HFFc6 (cell line): ENCODE measurements around the gene ATAD2B. TPM values are rescaled to one million over a fixed set of nuclear protein-coding genes. Genes with fewer than 3 reads are reported as not detected.

Experiments used
- DNase-seq: peaks from one replicate; pipeline ENCODE4 v3.0.0-alpha.2; 2018
- H3K27ac Mint-ChIP-seq: 2 replicates; pipeline ENCODE4 v1.8.0; 2020; ENCODE audit warnings: mild to moderate bottlenecking, mixed read lengths
- H3K27me3 Mint-ChIP-seq: 2 replicates; pipeline ENCODE4 v1.8.0; 2021; ENCODE audit warnings: mild to moderate bottlenecking, moderate library complexity, mixed read lengths; ENCODE audit not compliant: insufficient read depth
- H3K36me3 Mint-ChIP-seq: 2 replicates; pipeline ENCODE4 v1.8.0; 2021; ENCODE audit warnings: low read depth, mixed read lengths
- H3K4me1 Mint-ChIP-seq: 2 replicates; pipeline ENCODE4 v1.8.0; 2020; ENCODE audit warnings: low read depth, mixed read lengths
- H3K4me3 Mint-ChIP-seq: 2 replicates; pipeline ENCODE4 v1.8.0; 2020; ENCODE audit warnings: mild to moderate bottlenecking, moderate library complexity, mixed read lengths
- H3K9me3 Mint-ChIP-seq: 2 replicates; pipeline ENCODE4 v1.8.0; 2020; ENCODE audit warnings: mild to moderate bottlenecking, mixed read lengths
- total RNA-seq, 6 experiments: library from RNA; stranded (reverse); fragmentation: NEBNext Ultra II Directional; extraction: Animal tissue kit (Norgen Biotek cat#: 25700); gene quantifications; 2 replicates in 1 of 6; 3 replicates in 5 of 6; pipeline ENCODE4 v1.2.3, GENCODE V29; 2021
- TF ChIP-seq, protein P1 (sequence below): fragments of 200-600 bp; sonication (generic); IDR thresholded peaks from 2 replicates; pipeline ENCODE4 v1.5.0; 2021; ENCODE audit warnings: antibody characterized with exemption, mild to moderate bottlenecking

Gene ATAD2B
- total RNA-seq, 6 experiments from 2014 or later: 4.8 to 6.1 (median 4.9) TPM

DNA sequence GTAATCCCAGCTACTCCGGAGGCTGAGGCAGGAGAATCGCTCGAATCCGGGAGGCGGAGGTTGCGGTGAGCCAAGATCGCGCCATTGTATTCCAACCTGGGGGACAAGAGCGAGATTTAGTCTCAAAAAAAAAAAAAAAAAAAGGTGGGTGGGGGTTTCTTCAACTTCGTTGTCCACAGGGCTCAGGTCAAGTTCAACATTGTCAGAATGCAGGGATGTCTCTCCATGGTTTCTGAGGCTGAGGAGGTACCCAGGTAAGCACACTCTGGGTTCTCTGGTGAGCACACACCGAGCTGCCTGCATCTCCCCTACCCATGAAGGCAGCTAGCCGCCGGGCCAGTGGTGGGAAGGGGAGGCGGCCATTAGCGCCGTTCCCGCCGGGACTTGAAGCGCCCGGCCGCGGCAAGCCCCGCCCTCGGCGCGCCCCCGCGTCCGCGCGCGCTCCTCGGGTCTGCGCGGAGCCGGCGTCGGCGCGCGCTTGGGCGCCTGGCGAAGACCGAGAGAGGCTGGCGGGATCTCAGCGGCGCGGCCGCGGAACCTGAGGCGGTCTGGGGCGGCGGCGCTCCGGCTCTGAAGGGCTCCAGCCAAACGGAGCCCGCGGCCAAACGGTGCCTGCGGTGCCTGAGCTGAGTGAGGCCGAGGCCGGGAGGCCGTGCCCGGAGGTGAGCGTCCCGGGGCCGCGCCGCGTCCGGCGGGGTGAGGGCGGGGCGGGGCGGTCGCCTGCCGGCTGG, 13.2 kb upstream of the ATAD2B start, which contains the start of gene UBXN2A:
TSS of gene UBXN2A (plus strand) at position 477 of the 731 bp plus-strand sequence. CDS start 17,852 bp downstream, outside the sequence.
- Mint-ChIP-seq H3K4me3 (peak within 1 kb of the TSS; percentile 91), H3K4me1 (peaks cover 42% of the 10 kb centered on the region), H3K9me3 (no peaks in the 10 kb centered on the region), H3K27me3 (peaks cover 2% of the 10 kb centered on the region), H3K36me3 (peaks cover 7% of the 10 kb centered on the region), H3K27ac (peak within 1 kb of the TSS; percentile 82)
- peak; percentile 52 for DNase-seq
- TF ChIP-seq, protein P1, sequence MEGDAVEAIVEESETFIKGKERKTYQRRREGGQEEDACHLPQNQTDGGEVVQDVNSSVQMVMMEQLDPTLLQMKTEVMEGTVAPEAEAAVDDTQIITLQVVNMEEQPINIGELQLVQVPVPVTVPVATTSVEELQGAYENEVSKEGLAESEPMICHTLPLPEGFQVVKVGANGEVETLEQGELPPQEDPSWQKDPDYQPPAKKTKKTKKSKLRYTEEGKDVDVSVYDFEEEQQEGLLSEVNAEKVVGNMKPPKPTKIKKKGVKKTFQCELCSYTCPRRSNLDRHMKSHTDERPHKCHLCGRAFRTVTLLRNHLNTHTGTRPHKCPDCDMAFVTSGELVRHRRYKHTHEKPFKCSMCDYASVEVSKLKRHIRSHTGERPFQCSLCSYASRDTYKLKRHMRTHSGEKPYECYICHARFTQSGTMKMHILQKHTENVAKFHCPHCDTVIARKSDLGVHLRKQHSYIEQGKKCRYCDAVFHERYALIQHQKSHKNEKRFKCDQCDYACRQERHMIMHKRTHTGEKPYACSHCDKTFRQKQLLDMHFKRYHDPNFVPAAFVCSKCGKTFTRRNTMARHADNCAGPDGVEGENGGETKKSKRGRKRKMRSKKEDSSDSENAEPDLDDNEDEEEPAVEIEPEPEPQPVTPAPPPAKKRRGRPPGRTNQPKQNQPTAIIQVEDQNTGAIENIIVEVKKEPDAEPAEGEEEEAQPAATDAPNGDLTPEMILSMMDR: no peak

DNA sequence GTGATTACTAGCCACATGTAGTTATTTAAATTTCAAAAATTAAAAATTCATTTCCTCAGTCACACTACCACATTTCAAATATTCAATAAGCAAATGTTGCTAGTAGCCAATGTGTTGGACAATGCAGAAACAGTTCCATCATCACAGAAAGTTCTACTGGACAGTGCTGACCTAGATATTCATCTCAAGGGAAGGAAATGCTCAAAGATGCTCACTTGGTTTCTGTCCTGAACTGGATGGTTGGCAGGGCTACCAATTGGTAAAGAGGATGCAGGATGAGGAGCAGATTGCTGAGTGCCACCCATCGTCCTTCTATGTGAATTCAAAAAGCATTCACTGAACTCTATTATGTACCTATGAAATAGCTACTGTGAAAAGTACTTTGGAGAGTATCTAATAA, 7.3 kb upstream of the ATAD2B start:
- H3K27ac Mint-ChIP-seq: no peak overlapping the region
- TF ChIP-seq, protein P1: no peak
- DNase-seq: no peak
- H3K36me3 Mint-ChIP-seq: no peaks in the 10 kb centered on the region
- peaks cover 7% of the 10 kb centered on the region for H3K4me1 Mint-ChIP-seq
- H3K27me3 Mint-ChIP-seq: no peaks in the 10 kb centered on the region
- no peaks in the 10 kb centered on the region for H3K9me3 Mint-ChIP-seq
- no peak overlapping the region for H3K4me3 Mint-ChIP-seq

DNA sequence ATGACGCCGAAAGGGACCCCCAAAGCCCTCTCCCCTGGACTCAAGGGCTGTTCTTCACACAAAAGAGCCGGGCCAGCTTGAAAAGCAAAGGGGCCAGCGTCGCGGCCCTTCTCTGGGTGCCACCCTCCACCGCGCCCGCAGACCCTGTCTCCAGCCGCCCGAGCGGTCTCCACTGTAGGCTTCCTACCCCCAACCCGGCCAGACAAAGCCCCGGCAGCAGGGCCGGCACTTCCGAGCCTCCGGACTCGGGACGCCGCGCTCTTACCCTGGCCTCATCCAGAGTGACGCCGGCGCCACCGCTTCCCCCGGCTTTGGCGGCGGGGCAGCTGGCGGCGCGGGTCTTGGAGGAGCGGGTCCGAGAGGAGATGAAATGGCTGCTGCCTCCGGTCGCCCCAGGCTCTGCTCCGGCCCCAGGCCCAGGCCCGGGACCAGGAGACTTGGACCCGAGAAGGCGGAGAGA, 603 bp downstream of the ATAD2B start:
- no peak for DNase-seq
- peak overlapping the region; percentile 100 for H3K27ac Mint-ChIP-seq
- H3K4me3 Mint-ChIP-seq: peak overlapping the region; percentile 96
- H3K36me3 Mint-ChIP-seq: no peaks in the 10 kb centered on the region
- peaks cover 4% of the 10 kb centered on the region; the same call in 1 of the 2 replicates for H3K27me3 Mint-ChIP-seq
- H3K9me3 Mint-ChIP-seq: no peaks in the 10 kb centered on the region
- TF ChIP-seq, protein P1: no peak
- peaks cover 43% of the 10 kb centered on the region for H3K4me1 Mint-ChIP-seq

DNA sequence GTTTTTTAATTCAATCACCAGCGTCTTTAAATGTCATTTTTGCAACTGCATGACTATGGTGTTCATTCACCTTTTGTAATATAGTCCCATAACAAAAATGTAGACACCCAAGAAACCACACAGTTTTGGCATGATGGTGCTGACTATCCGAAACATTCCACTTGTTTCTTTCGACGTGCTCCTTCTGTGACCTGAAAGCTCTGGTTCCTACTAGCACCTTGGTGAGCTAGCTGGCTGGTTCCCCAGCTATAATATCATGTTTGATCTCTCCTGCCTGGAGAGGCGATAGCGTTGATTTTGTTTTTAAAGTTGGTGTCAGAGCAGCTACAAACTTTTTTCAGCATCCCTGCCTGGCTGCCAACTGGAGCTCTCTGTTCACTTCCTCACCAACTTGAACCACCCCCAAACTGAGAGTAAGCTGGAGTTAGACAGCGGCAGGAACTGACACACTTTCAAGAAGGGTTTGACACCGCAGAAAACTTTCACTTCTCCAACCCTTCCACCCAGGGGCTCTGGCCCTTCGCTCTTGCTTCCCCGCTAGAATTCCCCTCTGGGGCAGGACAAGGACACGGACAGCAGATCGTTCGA, 1.1 kb downstream of the ATAD2B start:
- Mint-ChIP-seq H3K4me3 (peak overlapping the region; percentile 96), H3K27ac (peak overlapping the region; percentile 100), H3K9me3 (no peaks in the 10 kb centered on the region), H3K36me3 (no peaks in the 10 kb centered on the region), H3K4me1 (peaks cover 43% of the 10 kb centered on the region), H3K27me3 (peaks cover 4% of the 10 kb centered on the region; the same call in 1 of the 2 replicates)
- peak; percentile 61 for DNase-seq
- TF ChIP-seq, protein P1: no peak

DNA sequence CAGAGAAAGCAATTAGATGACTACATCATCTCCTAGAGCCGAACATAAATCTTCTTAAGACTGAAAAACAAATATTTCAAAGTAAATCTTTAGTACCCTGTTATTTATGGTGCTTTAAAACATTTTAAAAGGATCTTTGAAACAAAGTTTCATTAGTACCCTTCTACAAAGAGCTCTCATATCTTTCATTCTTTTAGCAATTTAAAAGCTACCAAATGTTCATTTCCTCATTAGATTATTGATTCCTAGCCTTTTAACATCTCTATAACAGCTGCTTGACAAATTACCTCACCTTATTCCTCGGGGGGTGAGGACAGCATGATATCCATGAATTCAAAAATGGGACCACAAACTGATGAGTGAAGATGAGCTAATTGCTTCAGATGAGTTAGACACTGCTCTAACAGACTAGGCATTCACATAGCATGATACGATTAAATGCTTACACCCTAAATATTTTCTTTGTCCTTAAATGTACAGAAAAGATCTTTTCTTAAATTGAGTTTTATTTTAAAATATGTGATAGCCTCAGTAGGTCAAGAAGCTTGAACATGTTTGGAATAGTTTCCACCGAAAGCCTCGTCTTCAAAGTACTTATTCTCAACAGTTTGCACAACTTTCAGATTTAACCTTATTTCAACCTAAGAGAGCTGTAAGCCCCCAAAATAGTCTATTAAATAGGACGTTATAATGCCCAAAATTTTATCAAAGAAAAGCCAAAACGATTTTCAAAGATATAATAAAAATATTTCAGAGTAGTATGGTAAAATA, 2.1 kb downstream of the ATAD2B start:
- Mint-ChIP-seq H3K9me3 (no peaks in the 10 kb centered on the region), H3K36me3 (no peaks in the 10 kb centered on the region), H3K27me3 (peaks cover 4% of the 10 kb centered on the region; the same call in 1 of the 2 replicates), H3K4me3 (peak overlapping the region; percentile 96), H3K27ac (peak overlapping the region; percentile 100), H3K4me1 (peaks cover 43% of the 10 kb centered on the region)
- TF ChIP-seq, protein P1: no peak
- no peak for DNase-seq
